ENCODE data around the gene ADCY10.

GRCh38 chr1:167910530-167910929 is 3.4 kb downstream of the ADCY10 start:
- TF ChIP-seq CTCF (IDR thresholded peaks at IDR 0.05; ENCODE audit: low read depth, low read length) (no peak), EZH2phosphoT487 (IDR thresholded peaks at IDR 0.05; ENCODE audit: low read depth) (no peak)

Measured in OCI-LY3 (cell line).